Activated naive CD4-positive, alpha-beta T cell treated with anti-CD3 and anti-CD28 coated beads, Interleukin-2, amount 50 U/mL, for 24 hours (primary cell): ENCODE results near the gene EARS2.
"Not testable (repeated sequence)": the region's sequence is repeated elsewhere in the genome, so short reads cannot be mapped to it uniquely, and the experiment has no call there.

Experiments used
- H3K27ac Mint-ChIP-seq: one replicate; pipeline ENCODE4 v1.8.0; 2021; ENCODE audit warnings: mild to moderate bottlenecking, mixed read lengths
- H3K27me3 Mint-ChIP-seq: one replicate; pipeline ENCODE4 v1.8.0; 2021; ENCODE audit warnings: mixed read lengths
- H3K36me3 Mint-ChIP-seq: one replicate; pipeline ENCODE4 v1.8.0; 2021; ENCODE audit warnings: mixed read lengths
- H3K4me1 Mint-ChIP-seq: one replicate; pipeline ENCODE4 v1.8.0; 2021; ENCODE audit warnings: mixed read lengths
- H3K4me3 Mint-ChIP-seq: one replicate; pipeline ENCODE4 v1.8.0; 2021; ENCODE audit warnings: mild to moderate bottlenecking, mixed read lengths
- H3K9me3 Mint-ChIP-seq: one replicate; pipeline ENCODE4 v1.8.0; 2021; ENCODE audit warnings: mixed read lengths

Gene EARS2

DNA sequence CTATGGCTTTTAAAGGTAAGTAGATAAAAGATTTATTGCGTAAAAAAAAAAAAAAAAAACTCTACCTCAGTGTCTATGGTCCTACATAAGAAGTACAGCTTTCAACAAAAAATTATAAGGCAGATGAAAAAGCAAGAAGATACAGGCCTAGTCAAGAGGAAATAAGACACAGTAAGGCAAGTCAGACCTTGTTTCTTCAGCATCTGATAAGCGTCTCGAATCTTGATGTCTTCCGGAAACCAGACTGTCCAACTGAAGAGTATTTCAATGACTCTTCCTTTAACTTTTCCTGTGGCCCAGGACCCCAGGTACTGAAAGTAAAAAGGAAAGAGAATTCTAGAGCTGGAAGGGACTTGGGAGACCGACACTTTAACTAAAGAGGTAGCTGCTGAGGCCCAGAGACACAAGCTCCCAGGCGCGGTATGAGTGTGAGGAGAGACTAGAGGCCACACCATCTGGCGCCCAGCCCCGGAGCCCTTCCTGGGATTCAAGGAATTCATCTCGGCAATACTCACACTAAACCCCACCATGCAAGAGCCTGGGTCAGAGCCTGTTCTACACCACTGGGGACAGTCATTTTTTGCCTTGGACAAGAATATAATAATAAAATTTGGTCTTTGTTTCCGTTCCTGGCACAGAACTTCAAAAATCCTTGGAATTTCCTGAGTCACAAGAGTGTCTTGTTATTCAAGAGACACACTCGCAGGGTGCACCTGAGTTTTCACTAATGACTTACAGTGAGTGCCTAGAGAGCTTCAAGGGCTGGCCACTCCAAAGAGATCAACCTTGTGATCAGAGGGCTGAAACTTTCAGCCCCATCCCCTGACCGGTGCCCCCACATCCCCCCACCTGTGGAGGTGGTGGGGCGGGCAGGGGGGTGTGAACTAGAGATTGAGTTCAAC, 65.4 kb downstream of the EARS2 start:
- Mint-ChIP-seq H3K27ac (no peak overlapping the region), H3K27me3 (no peaks in the 10 kb centered on the region), H3K9me3 (no peaks in the 10 kb centered on the region), H3K4me1 (no peaks in the 10 kb centered on the region), H3K4me3 (no peak overlapping the region), H3K36me3 (peaks cover 5% of the 10 kb centered on the region)

DNA sequence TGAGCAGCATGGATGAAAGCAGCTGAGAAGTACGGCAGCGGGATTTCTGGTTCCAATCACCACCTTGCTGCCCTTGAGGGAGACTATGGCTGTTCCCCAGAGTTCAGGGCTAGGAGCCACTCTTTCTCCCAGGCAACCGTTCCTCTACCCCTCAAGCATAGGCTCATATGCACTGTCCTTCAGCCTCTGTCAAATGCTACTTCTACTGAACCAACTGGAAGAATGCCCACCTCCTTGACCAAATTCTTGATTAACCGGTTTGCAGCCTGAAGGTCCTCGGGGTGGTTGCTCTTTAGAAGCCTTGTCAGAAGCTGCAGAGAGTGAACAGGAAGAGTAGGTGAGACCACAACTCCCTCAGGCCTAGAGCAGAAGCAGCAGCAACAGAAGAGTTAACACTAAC, 70.7 kb downstream of the EARS2 start:
- Mint-ChIP-seq H3K27me3 (no peaks in the 10 kb centered on the region), H3K9me3 (no peaks in the 10 kb centered on the region), H3K36me3 (peaks cover 11% of the 10 kb centered on the region), H3K4me1 (no peaks in the 10 kb centered on the region), H3K27ac (no peak overlapping the region), H3K4me3 (no peak overlapping the region)

DNA sequence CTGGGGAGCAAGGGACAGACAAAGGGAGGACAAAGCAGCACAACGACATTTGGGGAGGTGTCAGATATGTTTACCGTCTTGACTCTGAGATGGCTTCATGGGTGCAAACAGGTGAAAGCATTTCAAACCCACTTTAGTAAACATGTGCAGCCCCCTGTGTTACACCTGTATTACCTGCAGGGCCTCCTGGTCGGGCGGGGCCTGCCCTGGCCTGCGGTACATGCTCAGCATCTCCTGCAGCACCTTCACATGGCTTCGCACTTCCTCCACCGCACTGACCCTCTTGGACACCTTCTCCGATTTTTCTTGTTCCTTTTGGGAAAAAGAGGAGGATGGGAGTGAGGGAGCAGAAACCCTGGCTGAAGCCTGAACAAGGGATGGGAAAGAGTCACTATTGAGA, 71.3 kb downstream of the EARS2 start:
- Mint-ChIP-seq H3K27me3 (no peaks in the 10 kb centered on the region), H3K27ac (no peak overlapping the region), H3K4me1 (no peaks in the 10 kb centered on the region)

DNA sequence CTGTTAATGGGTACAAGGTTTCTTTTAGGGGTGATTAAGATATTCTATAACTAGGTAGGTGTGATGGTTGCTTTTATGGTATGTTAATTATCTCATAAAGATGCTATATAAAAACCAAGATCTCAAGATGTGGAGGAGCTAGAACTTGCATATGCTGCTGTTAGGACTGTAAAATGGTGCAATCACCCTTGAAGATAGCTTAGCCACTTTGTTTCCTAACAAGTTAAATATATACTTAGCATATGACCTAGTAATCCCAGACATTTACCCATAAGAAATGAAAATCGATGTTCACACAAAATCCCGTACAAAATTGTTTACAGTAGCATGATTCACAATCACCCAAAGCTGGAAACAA, 71.9 kb downstream of the EARS2 start:
- no peaks in the 10 kb centered on the region for H3K27me3 Mint-ChIP-seq
- H3K4me3 Mint-ChIP-seq = no peak overlapping the region
- no peak overlapping the region for H3K27ac Mint-ChIP-seq
- H3K36me3 Mint-ChIP-seq = peaks cover 6% of the 10 kb centered on the region
- no peaks in the 10 kb centered on the region for H3K9me3 Mint-ChIP-seq
- H3K4me1 Mint-ChIP-seq = no peaks in the 10 kb centered on the region

More for the DNA sequence above, 71.3 kb downstream of the EARS2 start:
- Mint-ChIP-seq H3K4me3 (no peak overlapping the region), H3K36me3 (peaks cover 8% of the 10 kb centered on the region), H3K9me3 (no peaks in the 10 kb centered on the region)

DNA sequence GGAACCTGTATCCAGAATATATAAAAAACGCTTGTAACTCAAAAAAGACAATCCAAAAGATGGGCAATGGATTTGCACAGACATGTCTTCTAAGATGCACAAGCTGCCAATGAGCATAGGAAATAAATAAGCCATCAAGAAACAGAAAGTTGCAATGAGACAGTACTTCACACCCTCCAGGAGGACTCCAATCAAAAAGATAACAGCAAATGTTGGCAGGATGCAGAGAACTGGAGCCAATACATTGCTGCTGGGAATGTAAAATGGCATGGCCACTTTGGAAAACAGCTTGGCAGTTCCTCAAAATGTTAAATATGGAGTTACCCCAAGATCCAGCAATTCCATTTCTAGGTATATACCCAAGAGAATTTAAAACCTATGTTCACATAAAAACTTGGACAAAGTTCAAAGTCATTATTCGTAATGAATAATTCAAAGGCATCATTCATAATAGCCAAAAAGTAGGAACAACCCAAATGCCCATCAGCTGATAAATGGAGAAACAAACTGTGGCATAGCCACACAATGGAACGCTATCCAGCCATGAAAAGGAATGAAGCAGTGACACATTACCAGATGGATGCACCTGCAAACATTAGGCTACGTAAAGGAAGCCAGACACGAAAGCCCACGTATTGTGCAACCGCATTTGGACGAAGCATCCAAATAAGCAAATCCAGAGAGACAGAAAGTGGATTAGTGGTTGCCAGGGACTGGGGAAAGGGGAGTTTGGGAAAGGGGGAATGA, 72.5 kb downstream of the EARS2 start:
- no peaks in the 10 kb centered on the region for H3K4me1 Mint-ChIP-seq
- no peak overlapping the region for H3K4me3 Mint-ChIP-seq
- no peaks in the 10 kb centered on the region for H3K9me3 Mint-ChIP-seq
- no peak overlapping the region for H3K27ac Mint-ChIP-seq
- no peaks in the 10 kb centered on the region for H3K27me3 Mint-ChIP-seq
- peaks cover 10% of the 10 kb centered on the region for H3K36me3 Mint-ChIP-seq

GRCh38 chr16:23483492-23483891, 73.7 kb downstream of the EARS2 start:
- not testable (repeated sequence) for H3K9me3 Mint-ChIP-seq, H3K4me1 Mint-ChIP-seq, H3K4me3 Mint-ChIP-seq, H3K27ac Mint-ChIP-seq, H3K27me3 Mint-ChIP-seq
- peaks cover 15% of the 10 kb centered on the region for H3K36me3 Mint-ChIP-seq

- H3K4me3 Mint-ChIP-seq = no peak overlapping the region
- no peaks in the 10 kb centered on the region for H3K4me1 Mint-ChIP-seq
- H3K27ac Mint-ChIP-seq = no peak overlapping the region
- no peaks in the 10 kb centered on the region for H3K27me3 Mint-ChIP-seq
- peaks cover 15% of the 10 kb centered on the region for H3K36me3 Mint-ChIP-seq
- H3K9me3 Mint-ChIP-seq = no peaks in the 10 kb centered on the region
Measured at GRCh38 chr16:23482778-23483177, 74.4 kb downstream of the EARS2 start.

DNA sequence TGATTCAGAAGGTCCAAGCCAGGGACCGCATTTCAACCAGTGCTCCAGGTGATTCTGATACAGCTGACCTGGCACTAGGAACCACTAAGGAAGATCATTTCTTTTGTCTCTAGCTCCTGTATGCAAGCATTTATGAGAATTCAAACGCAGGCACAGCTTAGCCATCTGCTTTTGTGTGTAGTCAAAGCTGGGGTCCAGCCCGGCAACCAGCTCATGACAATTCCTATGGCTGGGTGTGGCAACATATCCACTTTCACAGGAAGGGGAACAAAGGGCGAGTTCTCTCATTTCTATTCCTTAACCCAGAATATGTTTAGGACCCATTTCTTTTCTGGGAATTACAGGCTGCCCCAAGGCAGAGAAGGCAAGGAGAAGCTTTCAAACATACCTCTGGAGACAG, 76.9 kb downstream of the EARS2 start:
- peaks cover 16% of the 10 kb centered on the region for H3K36me3 Mint-ChIP-seq
- H3K27me3 Mint-ChIP-seq = no peaks in the 10 kb centered on the region
- H3K4me3 Mint-ChIP-seq = no peak overlapping the region
- H3K27ac Mint-ChIP-seq = no peak overlapping the region
- H3K9me3 Mint-ChIP-seq = no peaks in the 10 kb centered on the region
- H3K4me1 Mint-ChIP-seq = no peaks in the 10 kb centered on the region

DNA sequence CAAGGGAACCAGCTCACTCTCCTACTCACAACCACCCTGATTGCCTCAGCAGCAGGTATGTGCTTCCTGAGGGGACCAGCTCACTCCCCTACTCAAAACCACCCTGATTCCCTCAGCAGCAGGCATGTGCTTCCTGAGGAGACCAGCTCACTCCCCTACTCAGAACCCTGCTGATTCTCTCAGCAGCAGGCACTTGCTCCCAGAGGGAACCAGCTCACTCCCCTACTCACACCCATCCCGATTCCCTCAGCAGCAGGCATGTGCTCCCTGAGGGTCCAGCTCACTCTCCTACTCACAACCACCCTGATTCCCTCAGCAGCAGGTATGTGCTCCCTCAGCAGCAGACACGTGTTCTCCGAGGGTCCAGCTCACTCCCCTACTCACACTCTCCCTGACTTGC, 78.0 kb downstream of the EARS2 start:
- no peaks in the 10 kb centered on the region for H3K9me3 Mint-ChIP-seq
- no peaks in the 10 kb centered on the region for H3K4me1 Mint-ChIP-seq
- H3K36me3 Mint-ChIP-seq = peaks cover 14% of the 10 kb centered on the region
- H3K27ac Mint-ChIP-seq = no peak overlapping the region
- H3K4me3 Mint-ChIP-seq = no peak overlapping the region
- H3K27me3 Mint-ChIP-seq = no peaks in the 10 kb centered on the region

DNA sequence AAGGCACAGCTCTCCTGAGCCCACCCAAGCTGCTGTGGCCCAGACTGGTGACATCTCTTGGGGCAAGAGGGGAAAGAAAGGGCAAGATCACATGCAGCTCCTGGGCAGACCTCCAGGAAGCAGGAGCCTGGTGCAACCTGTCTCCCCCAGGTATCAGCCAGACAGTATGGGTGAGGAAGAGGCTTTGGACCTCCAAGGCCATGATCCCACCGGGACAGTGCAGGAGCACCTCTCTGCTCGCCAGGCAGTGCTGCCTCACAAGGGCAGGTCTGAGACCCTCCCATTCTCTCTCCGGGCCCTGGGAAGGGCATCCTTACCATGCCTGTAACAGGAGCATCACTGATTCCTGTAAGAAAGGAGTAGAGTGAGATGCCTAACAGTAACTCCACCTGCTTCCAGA, 78.6 kb downstream of the EARS2 start:
- Mint-ChIP-seq H3K27ac (no peak overlapping the region), H3K36me3 (peaks cover 14% of the 10 kb centered on the region), H3K4me1 (no peaks in the 10 kb centered on the region), H3K4me3 (no peak overlapping the region), H3K27me3 (no peaks in the 10 kb centered on the region), H3K9me3 (no peaks in the 10 kb centered on the region)

DNA sequence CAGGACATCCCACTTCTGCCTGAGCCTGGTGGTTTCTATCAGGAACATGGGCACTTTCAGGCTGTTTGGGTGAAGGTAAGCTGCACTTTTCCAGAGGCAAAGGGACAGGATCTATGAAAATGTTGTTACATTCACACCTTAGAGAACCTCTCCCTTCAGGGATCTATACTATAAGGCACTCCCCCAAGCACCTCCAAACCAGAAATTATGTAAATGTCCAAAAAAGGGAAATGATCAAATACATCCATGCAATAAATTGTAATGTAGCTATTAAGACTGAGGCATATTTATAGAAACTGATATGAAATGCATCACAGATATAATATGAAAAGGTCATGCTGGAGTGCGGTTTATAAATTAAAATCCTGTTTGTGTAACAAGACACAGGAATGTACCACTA, 80.9 kb downstream of the EARS2 start:
- no peaks in the 10 kb centered on the region for H3K9me3 Mint-ChIP-seq
- H3K27ac Mint-ChIP-seq = no peak overlapping the region
- no peaks in the 10 kb centered on the region for H3K27me3 Mint-ChIP-seq
- H3K4me3 Mint-ChIP-seq = no peak overlapping the region
- no peaks in the 10 kb centered on the region for H3K4me1 Mint-ChIP-seq
- peaks cover 10% of the 10 kb centered on the region for H3K36me3 Mint-ChIP-seq
